Mucosa of stomach (tissue), 1 donor: ENCODE data around the gene TBX4.

ENCODE experiments used
- H3K27me3 ChIP-seq: one replicate; pipeline ENCODE4 v1.7.0; 2013; ENCODE audit warnings: mild to moderate bottlenecking, low read length; ENCODE audit not compliant: control insufficient read depth, insufficient read depth
- H3K36me3 ChIP-seq: one replicate; pipeline ENCODE4 v1.7.0; 2013; ENCODE audit warnings: low read length; ENCODE audit not compliant: control insufficient read depth, insufficient read depth
- H3K4me1 ChIP-seq: one replicate; pipeline ENCODE4 v1.7.0; 2013; ENCODE audit warnings: mild to moderate bottlenecking, low read length; ENCODE audit not compliant: control insufficient read depth, insufficient read depth
- H3K4me3 ChIP-seq: one replicate; pipeline ENCODE4 v1.7.0; 2013; ENCODE audit warnings: low read length
- H3K9ac ChIP-seq: one replicate; pipeline ENCODE4 v1.7.0; 2013; ENCODE audit warnings: mild to moderate bottlenecking, low read length, moderate library complexity
- H3K9me3 ChIP-seq: one replicate; pipeline ENCODE4 v1.7.0; 2013; ENCODE audit warnings: mild to moderate bottlenecking, low read length, moderate library complexity; ENCODE audit not compliant: control insufficient read depth
- donor health status: Pancreatic carcinoma.

Gene TBX4

DNA sequence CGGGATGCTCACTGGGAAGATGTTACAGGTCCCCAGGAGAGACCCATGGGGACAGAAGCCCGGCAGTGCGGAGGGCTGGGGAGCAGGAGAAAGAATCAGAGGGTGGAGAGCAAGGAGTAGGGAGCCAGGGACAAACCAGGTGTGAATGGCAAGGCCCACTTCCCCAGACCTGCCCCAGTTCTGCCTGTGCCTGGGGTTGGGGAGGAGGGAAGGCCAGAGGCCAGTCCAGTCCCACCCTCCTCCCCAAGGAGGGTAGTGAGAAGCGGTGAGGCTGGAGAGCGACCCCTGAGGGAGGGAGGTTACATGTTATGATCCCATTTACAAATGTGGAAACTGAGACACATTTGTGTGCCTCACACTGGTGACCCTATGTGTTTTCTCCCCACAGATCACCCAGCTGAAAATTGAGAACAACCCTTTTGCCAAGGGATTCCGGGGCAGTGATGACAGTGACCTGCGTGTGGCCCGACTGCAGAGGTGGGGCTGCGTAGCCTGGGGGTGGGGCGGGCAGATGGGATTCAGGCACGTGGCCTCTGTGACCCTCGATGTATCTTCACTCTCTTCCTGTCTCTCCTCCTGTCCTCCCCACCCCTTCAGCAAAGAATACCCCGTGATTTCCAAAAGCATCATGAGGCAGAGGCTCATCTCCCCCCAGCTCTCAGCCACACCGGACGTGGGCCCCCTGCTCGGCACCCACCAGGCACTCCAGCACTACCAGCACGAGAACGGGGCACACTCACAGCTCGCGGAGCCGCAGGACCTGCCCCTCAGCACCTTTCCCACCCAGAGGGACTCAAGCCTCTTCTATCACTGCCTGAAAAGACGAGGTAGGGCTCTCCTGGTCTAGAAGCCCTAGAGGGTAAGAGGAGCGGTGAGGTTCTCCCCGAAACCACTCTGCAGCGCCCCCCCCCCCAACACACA lies 27.5 kb downstream of the TBX4 start:
- Histone ChIP-seq H3K4me1 (no peaks in the 10 kb centered on the region), H3K9me3 (no peaks in the 10 kb centered on the region), H3K36me3 (no peaks in the 10 kb centered on the region), H3K27me3 (peaks cover 20% of the 10 kb centered on the region), H3K4me3 (no peak overlapping the region), H3K9ac (no peak overlapping the region)

DNA sequence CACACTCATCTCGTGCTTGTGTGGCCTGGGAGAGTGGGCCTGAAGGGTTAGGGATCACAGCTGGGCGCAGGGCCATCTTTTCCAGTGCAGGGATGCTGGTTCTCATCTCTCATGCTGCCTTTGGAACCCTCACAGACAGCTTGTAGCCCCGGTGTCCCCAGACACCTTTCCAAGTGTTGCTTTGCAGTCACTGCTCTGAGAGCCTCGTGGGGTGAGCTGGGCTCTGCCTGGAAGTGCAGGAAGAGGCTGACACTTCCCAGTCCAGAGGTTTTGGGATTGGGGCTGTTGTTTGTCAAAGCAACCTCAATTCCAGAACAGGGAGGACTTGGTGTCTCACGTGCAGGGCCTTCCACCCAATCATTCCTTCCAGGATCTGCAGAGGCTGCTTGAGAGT lies 28.2 kb downstream of the TBX4 start:
- H3K36me3 ChIP-seq: no peaks in the 10 kb centered on the region
- no peak overlapping the region for H3K9ac ChIP-seq
- no peaks in the 10 kb centered on the region for H3K4me1 ChIP-seq
- no peaks in the 10 kb centered on the region for H3K9me3 ChIP-seq
- H3K27me3 ChIP-seq: peaks cover 15% of the 10 kb centered on the region
- H3K4me3 ChIP-seq: no peak overlapping the region

DNA sequence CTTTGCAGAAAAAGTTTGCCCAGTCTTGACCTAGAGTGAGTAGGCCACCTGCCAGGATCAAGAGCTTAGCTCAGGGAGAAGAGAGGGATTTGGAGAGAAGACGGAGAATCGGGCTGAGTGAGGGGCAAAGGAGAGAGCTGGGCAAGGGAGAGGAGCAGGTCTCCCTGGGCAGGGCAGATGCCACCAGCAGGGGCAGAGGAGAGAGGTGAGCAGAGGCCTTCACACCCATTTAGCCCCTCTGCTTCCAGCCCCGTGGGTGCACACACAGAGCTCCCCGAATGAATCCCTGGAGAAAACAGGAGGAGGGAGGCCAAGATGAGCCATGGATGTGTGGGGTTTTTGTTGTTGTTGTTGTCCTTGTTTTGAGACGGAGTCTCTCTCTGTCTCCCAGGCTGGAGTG lies 29.2 kb downstream of the TBX4 start:
- Histone ChIP-seq H3K9me3 (no peaks in the 10 kb centered on the region), H3K27me3 (peaks cover 9% of the 10 kb centered on the region), H3K4me3 (no peak overlapping the region), H3K9ac (no peak overlapping the region), H3K4me1 (no peaks in the 10 kb centered on the region), H3K36me3 (no peaks in the 10 kb centered on the region)

DNA sequence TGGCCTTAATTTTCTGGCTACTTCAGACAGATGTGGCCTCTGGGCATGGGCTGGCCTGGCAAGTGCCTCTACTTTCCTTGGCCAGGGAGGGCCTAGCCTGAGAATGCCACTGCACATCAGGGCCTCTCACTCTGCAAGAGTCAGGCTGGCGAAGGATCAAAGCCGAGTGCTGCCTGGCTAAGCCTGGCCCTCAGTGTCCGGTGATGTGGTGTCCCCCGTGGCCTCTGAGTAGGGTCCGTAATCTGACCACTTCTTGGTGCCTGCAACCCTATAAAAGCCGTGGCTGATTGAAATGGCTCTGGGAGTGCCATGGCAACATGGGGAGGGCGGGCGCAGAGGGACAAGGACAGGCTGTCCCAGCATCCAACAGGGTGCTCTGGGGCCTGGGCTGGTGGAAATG lies 30.2 kb downstream of the TBX4 start:
- H3K27me3 ChIP-seq: no peaks in the 10 kb centered on the region
- H3K4me1 ChIP-seq: no peaks in the 10 kb centered on the region
- no peak overlapping the region for H3K4me3 ChIP-seq
- H3K36me3 ChIP-seq: no peaks in the 10 kb centered on the region
- H3K9me3 ChIP-seq: no peaks in the 10 kb centered on the region
- H3K9ac ChIP-seq: no peak overlapping the region

DNA sequence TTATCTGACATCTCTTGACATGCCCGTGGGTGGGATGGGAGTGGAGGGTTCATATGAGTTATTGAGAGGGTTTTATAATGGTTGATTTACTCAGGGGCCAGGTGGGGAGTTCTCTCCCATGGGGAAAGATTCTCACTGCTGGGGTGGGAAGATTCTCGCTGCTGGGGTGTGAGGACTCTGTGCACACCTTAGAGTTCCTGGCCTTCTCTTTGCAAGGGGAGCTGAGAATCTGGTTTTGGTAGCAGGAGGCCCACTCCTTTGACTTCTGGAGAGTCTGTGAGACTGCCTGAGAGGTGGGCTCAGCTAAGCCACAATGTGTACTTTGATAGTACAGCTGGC lies 31.5 kb downstream of the TBX4 start:
- Histone ChIP-seq H3K36me3 (no peaks in the 10 kb centered on the region), H3K9me3 (no peaks in the 10 kb centered on the region), H3K4me1 (no peaks in the 10 kb centered on the region), H3K27me3 (no peaks in the 10 kb centered on the region), H3K9ac (no peak overlapping the region), H3K4me3 (no peak overlapping the region)

DNA sequence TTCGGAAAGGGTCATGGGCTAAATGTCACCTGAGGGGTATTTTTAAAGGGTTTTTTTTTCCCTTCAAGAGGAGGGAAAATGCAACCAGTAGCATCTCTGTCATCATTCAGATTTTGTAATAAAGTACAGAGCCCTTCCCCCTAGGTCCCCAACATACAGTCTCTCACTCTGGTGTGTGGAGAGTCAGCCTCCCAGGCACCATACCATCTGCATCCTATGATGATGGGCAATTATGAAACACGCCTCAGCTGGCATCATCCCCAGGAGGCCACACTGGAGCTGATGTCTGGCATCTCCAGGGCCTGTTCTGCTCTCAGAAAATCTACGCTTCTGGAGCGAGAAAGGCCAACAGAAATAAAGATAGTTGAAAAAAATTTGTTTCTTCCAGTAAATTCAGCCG lies 32.0 kb downstream of the TBX4 start:
- H3K9me3 ChIP-seq: no peaks in the 10 kb centered on the region
- H3K9ac ChIP-seq: no peak overlapping the region
- no peaks in the 10 kb centered on the region for H3K27me3 ChIP-seq
- no peaks in the 10 kb centered on the region for H3K4me1 ChIP-seq
- H3K36me3 ChIP-seq: no peaks in the 10 kb centered on the region
- H3K4me3 ChIP-seq: no peak overlapping the region

DNA sequence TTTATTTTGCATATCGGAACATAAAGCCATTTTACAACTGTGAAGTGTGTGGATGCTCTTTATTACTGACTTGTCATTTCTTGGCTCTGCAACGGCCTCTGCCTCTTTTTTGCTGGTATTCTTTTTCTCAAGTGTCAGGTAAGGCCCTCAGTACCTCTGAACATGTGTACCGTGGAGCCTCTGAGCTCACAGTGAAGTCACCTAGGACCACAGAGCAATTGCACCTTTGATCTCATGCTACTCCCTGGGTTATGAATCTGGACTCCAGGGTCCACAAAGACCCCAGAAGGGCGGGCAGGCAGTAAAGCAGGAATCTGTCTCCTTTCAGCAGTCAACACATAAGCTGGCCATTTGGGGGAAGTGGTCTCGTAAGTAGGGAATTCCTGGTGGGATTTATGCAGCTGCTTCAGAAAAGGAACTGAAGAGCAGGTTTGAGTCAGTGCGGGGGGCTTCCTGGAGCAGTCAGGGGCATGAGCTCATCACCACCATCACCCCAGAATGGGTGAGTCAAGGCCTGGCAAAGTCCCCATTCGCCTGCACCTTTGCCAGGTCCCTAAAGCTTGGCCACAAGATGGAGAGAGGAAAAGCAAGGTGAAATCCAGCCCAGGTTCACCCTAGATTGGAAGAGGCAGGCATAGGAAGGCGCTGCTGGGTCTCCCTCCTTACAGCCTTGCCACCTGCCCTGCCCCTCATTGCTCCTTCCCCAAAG lies 33.0 kb downstream of the TBX4 start:
- Histone ChIP-seq H3K36me3 (no peaks in the 10 kb centered on the region), H3K4me1 (peaks cover 9% of the 10 kb centered on the region), H3K27me3 (no peaks in the 10 kb centered on the region)

DNA sequence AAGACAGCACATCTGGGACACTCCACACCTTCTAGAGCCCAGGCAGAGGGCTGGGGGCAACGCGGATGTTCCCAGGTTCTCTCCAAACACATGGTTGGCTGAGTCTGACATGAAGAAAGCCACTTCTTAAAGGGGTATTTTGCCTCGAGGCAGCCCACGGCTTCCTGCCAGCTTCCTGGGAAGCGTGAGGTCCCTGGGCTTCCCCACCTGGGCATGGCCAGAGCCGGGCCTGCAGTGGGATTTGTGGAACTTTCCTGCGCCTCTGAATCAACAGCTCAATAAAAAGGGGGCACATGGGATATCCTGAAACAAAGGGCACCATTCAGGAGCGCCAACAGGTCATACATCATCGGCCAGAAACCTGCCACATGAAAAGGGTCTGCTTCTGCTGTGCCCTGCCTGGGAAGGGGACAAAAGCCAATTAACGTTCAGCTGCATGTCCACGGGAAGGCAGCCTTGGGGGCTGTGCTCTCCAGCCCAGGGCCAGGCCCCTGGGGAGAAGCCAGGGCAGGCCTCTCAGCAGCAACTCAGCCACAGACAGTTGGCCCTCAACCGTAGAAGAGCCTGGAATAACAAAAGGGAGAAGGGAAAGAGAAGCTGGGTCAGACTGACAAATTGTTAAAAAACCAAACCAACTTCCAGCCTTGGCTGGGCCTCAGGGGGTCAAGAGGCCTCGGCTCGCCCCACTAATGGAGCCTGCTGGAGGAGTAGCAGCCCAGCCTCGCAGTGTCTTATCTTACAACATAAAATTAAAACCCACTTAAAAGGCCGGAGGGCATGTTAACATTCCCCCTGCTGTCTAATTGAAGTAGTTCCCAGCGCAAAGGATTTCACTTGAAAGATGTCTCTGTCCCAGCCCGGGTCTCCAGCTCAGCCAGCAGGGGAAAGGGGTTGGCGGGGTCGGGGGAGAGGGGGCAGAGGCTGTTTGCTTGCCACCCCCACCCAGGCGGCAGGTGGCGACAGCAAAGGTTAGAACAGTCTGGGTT lies 34.2 kb downstream of the TBX4 start:
- Histone ChIP-seq H3K27me3 (no peaks in the 10 kb centered on the region), H3K4me1 (peaks cover 9% of the 10 kb centered on the region), H3K9me3 (no peaks in the 10 kb centered on the region), H3K4me3 (no peak overlapping the region), H3K36me3 (no peaks in the 10 kb centered on the region), H3K9ac (no peak overlapping the region)

More for the DNA sequence above, 33.0 kb downstream of the TBX4 start:
- H3K9me3 ChIP-seq: no peaks in the 10 kb centered on the region
- H3K4me3 ChIP-seq: no peak overlapping the region
- no peak overlapping the region for H3K9ac ChIP-seq

DNA sequence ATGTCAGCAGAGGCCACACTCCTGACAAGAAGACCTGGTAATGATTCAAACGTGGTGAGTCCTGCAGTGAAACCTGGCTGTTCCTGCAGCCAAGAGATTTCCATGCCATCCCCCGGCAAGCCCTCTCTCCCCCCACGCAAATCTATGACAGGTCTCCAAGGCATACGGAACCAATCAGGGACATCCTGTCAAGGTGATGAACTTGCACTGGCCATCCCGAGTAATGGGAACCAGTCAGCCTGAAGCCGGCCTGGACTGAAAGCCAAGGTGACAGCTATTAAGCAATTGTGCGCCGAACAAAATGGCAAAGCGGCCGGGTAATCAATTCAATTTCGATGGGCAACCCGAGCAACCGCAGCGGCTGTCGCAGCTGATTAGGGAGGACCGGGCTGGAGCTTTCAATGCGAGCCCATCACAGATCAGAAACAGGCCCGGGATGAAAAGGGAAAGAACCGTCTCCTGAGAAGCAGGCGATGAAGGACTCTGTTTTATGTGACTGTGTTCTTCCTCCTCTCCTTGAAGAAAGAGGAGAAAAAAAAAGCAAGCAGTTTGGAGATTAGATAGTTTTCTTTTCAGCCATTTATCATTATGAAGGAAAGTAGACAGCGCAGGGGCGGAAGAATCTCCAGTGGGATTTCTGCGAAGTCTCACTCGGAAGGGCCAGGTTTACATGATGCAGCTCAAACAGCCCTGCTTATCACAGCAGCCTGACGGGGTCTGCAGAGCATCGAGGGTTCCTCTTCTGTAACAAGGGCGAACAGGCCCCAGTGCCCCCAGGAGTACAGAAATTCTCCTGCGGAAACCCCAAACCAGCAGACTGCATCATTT lies 35.2 kb downstream of the TBX4 start:
- Histone ChIP-seq H3K36me3 (no peaks in the 10 kb centered on the region), H3K9ac (no peak overlapping the region), H3K4me1 (peaks cover 9% of the 10 kb centered on the region), H3K27me3 (no peaks in the 10 kb centered on the region), H3K4me3 (no peak overlapping the region), H3K9me3 (no peaks in the 10 kb centered on the region)

DNA sequence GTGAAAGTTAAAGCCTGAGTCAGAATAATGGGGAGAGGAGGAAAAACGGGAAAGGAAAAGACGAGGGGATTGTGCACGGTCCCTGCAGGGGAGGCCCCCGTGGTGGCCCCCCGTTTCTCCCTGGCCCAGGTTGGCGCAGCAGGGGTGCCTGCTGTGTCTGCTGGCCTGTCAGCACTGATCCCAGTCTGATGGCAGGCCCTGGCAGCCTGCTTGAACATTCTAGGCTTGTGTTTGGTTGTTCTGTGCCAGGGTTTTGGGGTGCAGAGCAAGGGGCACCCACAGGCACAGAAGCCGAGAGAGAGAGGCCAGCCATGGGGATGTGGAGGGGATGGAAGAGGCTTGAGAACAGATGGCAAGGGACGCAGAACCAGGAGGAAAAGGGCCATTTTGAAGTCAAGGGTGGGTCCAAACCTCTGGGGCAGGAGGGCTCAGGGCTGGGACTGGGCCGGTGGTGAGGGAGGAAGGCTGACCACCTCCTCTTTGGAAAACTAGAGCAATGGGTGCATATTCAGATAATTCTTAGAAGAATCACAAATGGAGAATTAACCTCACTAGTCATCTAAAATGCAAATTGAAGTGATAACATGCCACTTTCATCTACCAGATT lies 35.9 kb downstream of the TBX4 start:
- Histone ChIP-seq H3K9ac (no peak overlapping the region), H3K4me3 (no peak overlapping the region), H3K4me1 (peaks cover 9% of the 10 kb centered on the region), H3K27me3 (no peaks in the 10 kb centered on the region), H3K36me3 (no peaks in the 10 kb centered on the region), H3K9me3 (no peaks in the 10 kb centered on the region)
